ENCODE data around the gene ADAT1.

Gene ADAT1

DNA sequence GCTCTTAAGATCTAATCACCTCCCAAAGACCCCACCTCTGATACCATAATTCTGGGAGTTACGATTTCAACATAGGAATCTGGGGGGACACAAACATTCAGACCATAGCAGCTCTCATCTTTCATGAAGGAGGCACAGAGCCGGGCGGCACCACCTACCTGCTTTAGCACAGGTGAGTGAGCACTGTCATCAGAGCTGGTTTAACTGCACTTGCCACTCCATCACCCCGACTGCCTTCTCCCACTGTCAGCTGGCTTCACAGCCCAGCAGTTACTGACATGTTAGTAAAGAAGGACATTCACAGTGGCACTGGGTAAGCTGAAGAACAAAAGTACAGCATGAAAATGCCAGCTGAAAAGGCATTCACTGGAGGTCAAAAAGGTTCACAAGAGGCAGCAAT is 34.4 kb downstream of the ADAT1 start:
- no peak for TF ChIP-seq REST (IDR thresholded peaks at IDR 0.05; ENCODE audit: insufficient read depth in 1 of 2, low read depth in 2 of 2, low read length in 2 of 2)
- no peak for TF ChIP-seq POLR2AphosphoS5 (IDR thresholded peaks at IDR 0.05; ENCODE audit: low read depth, low read length)
- no peak for TF ChIP-seq FOXP2 (optimal IDR thresholded peaks at IDR 0.05; ENCODE audit: borderline replicate concordance, extremely low read depth, extremely low read length, insufficient read depth)
- no peak for TF ChIP-seq TAF1 (IDR thresholded peaks at IDR 0.05; ENCODE audit: borderline replicate concordance, insufficient read depth, low read length)
- no peak for TF ChIP-seq SIN3A (IDR thresholded peaks at IDR 0.05; ENCODE audit: borderline replicate concordance, insufficient read depth, low read length)

GRCh38 chr16:75584108-75584507 is 39.0 kb downstream of the ADAT1 start:
- TF ChIP-seq POLR2AphosphoS5 (IDR thresholded peaks at IDR 0.05; ENCODE audit: low read depth, low read length): no peak
- no peak for TF ChIP-seq TAF1 (IDR thresholded peaks at IDR 0.05; ENCODE audit: borderline replicate concordance, insufficient read depth, low read length)
- no peak for TF ChIP-seq FOXP2 (optimal IDR thresholded peaks at IDR 0.05; ENCODE audit: borderline replicate concordance, extremely low read depth, extremely low read length, insufficient read depth)
- TF ChIP-seq SIN3A (IDR thresholded peaks at IDR 0.05; ENCODE audit: borderline replicate concordance, insufficient read depth, low read length): no peak
- no peak for TF ChIP-seq REST (IDR thresholded peaks at IDR 0.05; ENCODE audit: insufficient read depth in 1 of 2, low read depth in 2 of 2, low read length in 2 of 2)

DNA sequence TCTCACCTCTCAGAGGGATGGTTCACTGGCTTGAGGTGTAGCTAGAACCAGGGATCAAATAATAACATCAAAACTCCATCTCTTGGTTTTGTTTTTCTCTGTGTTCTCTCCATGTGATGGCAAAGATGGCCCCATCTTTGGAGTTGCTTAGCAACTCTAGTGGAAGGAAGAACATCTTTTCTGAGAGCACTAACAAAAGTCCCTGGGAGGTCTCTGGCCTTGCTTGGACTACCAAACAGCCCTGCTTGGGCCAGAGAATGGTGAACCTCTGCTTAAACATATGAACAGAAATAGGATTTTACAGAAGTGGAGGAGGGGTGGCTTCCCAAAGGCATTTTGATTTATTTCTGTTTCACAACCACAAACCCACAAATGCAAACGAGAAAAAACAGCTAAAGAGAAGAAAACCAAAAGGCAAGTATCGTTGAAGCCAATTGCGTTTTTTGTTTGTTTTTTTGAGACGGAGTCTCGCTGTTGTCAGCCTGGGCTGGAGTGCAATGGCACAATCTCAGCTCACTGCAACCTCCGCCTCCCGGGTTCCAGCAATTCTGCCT is 43.7 kb downstream of the ADAT1 start:
- TF ChIP-seq FOXP2 (optimal IDR thresholded peaks at IDR 0.05; ENCODE audit: borderline replicate concordance, extremely low read depth, extremely low read length, insufficient read depth) (no peak), SIN3A (IDR thresholded peaks at IDR 0.05; ENCODE audit: borderline replicate concordance, insufficient read depth, low read length) (no peak), POLR2AphosphoS5 (IDR thresholded peaks at IDR 0.05; ENCODE audit: low read depth, low read length) (no peak), TAF1 (IDR thresholded peaks at IDR 0.05; ENCODE audit: borderline replicate concordance, insufficient read depth, low read length) (no peak), REST (IDR thresholded peaks at IDR 0.05; ENCODE audit: insufficient read depth in 1 of 2, low read depth in 2 of 2, low read length in 2 of 2) (no peak)

- TF ChIP-seq SIN3A (IDR thresholded peaks at IDR 0.05; ENCODE audit: borderline replicate concordance, insufficient read depth, low read length) (no peak), POLR2AphosphoS5 (IDR thresholded peaks at IDR 0.05; ENCODE audit: low read depth, low read length) (no peak), TAF1 (IDR thresholded peaks at IDR 0.05; ENCODE audit: borderline replicate concordance, insufficient read depth, low read length) (no peak), REST (IDR thresholded peaks at IDR 0.05; ENCODE audit: insufficient read depth in 1 of 2, low read depth in 2 of 2, low read length in 2 of 2) (no peak), FOXP2 (optimal IDR thresholded peaks at IDR 0.05; ENCODE audit: borderline replicate concordance, extremely low read depth, extremely low read length, insufficient read depth) (no peak)
Measured at GRCh38 chr16:75578725-75579124, 44.4 kb downstream of the ADAT1 start.

DNA sequence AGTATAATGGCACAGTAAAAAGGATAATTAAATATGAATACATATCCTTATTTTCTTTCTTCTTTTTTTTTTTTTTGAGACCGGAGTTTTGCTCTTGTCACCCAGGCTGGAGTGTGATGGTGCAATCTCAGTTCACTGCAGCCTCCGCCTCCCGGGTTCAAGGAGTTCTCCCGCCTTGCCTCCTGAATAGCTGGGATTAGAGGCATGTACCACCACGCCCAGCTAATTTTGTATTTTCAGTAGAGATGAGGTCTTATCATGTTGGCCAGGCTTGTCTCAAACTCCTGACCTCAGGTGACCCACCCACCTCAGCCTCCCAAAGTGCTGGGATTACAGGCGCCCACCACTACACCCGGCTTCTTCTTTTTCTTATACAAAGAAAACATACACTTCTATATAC is 44.9 kb downstream of the ADAT1 start:
- TF ChIP-seq FOXP2 (optimal IDR thresholded peaks at IDR 0.05; ENCODE audit: borderline replicate concordance, extremely low read depth, extremely low read length, insufficient read depth) (no peak), SIN3A (IDR thresholded peaks at IDR 0.05; ENCODE audit: borderline replicate concordance, insufficient read depth, low read length) (no peak), REST (IDR thresholded peaks at IDR 0.05; ENCODE audit: insufficient read depth in 1 of 2, low read depth in 2 of 2, low read length in 2 of 2) (no peak), TAF1 (IDR thresholded peaks at IDR 0.05; ENCODE audit: borderline replicate concordance, insufficient read depth, low read length) (no peak)
